IMR-90 (cell line): ENCODE results near the gene EID2B. TPM values are rescaled to one million over a fixed set of nuclear protein-coding genes. Genes with fewer than 3 reads are reported as not detected.

ENCODE experiments used
- ATAC-seq: fragments of 200-7000 bp; cut with Tn5 transposase; 2 replicates; pipeline ENCODE4 v1.9.1; 2020; ENCODE audit warnings: low read depth, mild to moderate bottlenecking, moderate library complexity
- BruUV-seq: library from RNA; stranded (reverse); fragments of 400-500 nt; replicated peaks from 2 replicates; lab custom pipeline; 2021; lab: Mats Ljungman, UMichigan
- CTCF ChIA-PET: fragments of 300-600 bp; formaldehyde crosslinking; extraction: SDS; loops from one replicate; lab custom pipeline; 2021; ENCODE audit warnings: antibody characterized with exemption; lab: Yijun Ruan, JAX
- POLR2A ChIA-PET: fragments of 300-600 bp; sonication (Branson Sonifier 250); formaldehyde crosslinking; loops from one replicate; lab custom pipeline; 2022; ENCODE audit warnings: antibody characterized with exemption; ENCODE audit not compliant: unreplicated experiment; lab: Charles Lee
- DNase-seq: peaks from one replicate; pipeline ENCODE4 v3.0.0; 2013
- H2AFZ ChIP-seq: replicated peaks from 2 replicates; pipeline ENCODE3; 2013; ENCODE audit warnings: low read length, mild to moderate bottlenecking; ENCODE audit not compliant: poor library complexity
- H2AK5ac ChIP-seq: 2 replicates; pipeline ENCODE4 v1.6.1; 2013; ENCODE audit warnings: low read depth, low read length, inconsistent platforms
- H2AK9ac ChIP-seq: replicated peaks from 2 replicates; pipeline ENCODE3; 2013; ENCODE audit warnings: mild to moderate bottlenecking, low read depth, low read length, moderate library complexity; ENCODE audit not compliant: poor library complexity
- H2BK120ac ChIP-seq: 2 replicates; pipeline ENCODE4 v1.6.1; 2013; ENCODE audit warnings: low read depth, low read length, inconsistent platforms
- H2BK15ac ChIP-seq: 3 replicates; pipeline ENCODE4 v1.6.1; 2013; ENCODE audit warnings: low read depth, low read length, inconsistent platforms
- H2BK20ac ChIP-seq: 2 replicates; pipeline ENCODE4 v1.6.1; 2013; ENCODE audit warnings: low read depth, mild to moderate bottlenecking, inconsistent platforms, low read length, moderate library complexity
- H2BK5ac ChIP-seq: 2 replicates; pipeline ENCODE4 v1.6.1; 2013; ENCODE audit warnings: mild to moderate bottlenecking, low read depth, low read length, inconsistent platforms; ENCODE audit not compliant: poor library complexity, severe bottlenecking
- H3K14ac ChIP-seq: replicated peaks from 2 replicates; pipeline ENCODE4 v1.6.1; 2013; ENCODE audit warnings: low read depth, low read length, inconsistent platforms
- H3K18ac ChIP-seq: 2 replicates; pipeline ENCODE4 v1.6.1; 2013; ENCODE audit warnings: low read depth, low read length, control low read depth
- H3K23ac ChIP-seq: 2 replicates; pipeline ENCODE4 v1.6.1; 2013; ENCODE audit warnings: low read depth, low read length, inconsistent platforms
- H3K27ac ChIP-seq: 2 replicates; pipeline ENCODE4 v1.5.1; 2013; ENCODE audit warnings: mild to moderate bottlenecking, control low read depth, low read length; ENCODE audit not compliant: insufficient read depth
- H3K27me3 ChIP-seq: 2 replicates; pipeline ENCODE4 v1.6.1; 2013; ENCODE audit warnings: low read length; ENCODE audit not compliant: control insufficient read depth, insufficient read depth
- H3K36me3 ChIP-seq: 2 replicates; pipeline ENCODE4 v1.6.1; 2013; ENCODE audit warnings: low read length, mixed read lengths; ENCODE audit not compliant: control insufficient read depth, insufficient read depth
- H3K4ac ChIP-seq: 2 replicates; pipeline ENCODE4 v1.6.1; 2013; ENCODE audit warnings: low read depth, low read length, inconsistent platforms
- H3K4me1 ChIP-seq: 2 replicates; pipeline ENCODE4 v1.6.1; 2013; ENCODE audit warnings: low read length, mixed read lengths; ENCODE audit not compliant: control insufficient read depth, insufficient read depth
- H3K4me2 ChIP-seq: 2 replicates; pipeline ENCODE4 v1.6.1; 2013; ENCODE audit warnings: low read depth, mild to moderate bottlenecking, control low read depth, low read length, moderate library complexity
- H3K4me3 ChIP-seq: 2 replicates; pipeline ENCODE4 v1.5.1; 2013; ENCODE audit warnings: low read depth, mild to moderate bottlenecking, control low read depth, low read length, moderate library complexity; ENCODE audit not compliant: insufficient read depth
- H3K56ac ChIP-seq: 2 replicates; pipeline ENCODE4 v1.6.1; 2013; ENCODE audit warnings: low read length, inconsistent platforms; ENCODE audit not compliant: insufficient read depth; ENCODE audit errors: extremely low read depth
- H3K79me1 ChIP-seq, 2 experiments: 2 replicates each; pipeline ENCODE4 v1.6.1; 2013; ENCODE audit warnings: low read length in 2 of 2, inconsistent platforms in 1 of 2, low read depth in 1 of 2
- H3K9ac ChIP-seq: 2 replicates; pipeline ENCODE4 v1.6.1; 2013; ENCODE audit warnings: low read depth, low read length, control low read depth
- H3K9me1 ChIP-seq: 2 replicates; pipeline ENCODE4 v1.6.1; 2013; ENCODE audit warnings: low read length, inconsistent platforms; ENCODE audit not compliant: insufficient read depth
- H3K9me3 ChIP-seq: 2 replicates; pipeline ENCODE4 v1.6.1; 2013; ENCODE audit warnings: low read length; ENCODE audit not compliant: control insufficient read depth, insufficient read depth
- H4K20me1 ChIP-seq: 2 replicates; pipeline ENCODE4 v1.6.1; 2013; ENCODE audit warnings: low read length, inconsistent platforms; ENCODE audit not compliant: insufficient read depth
- H4K5ac ChIP-seq: 2 replicates; pipeline ENCODE4 v1.6.1; 2013; ENCODE audit warnings: mild to moderate bottlenecking, low read depth, low read length, control low read depth
- H4K8ac ChIP-seq, 2 experiments: 2 replicates each; pipeline ENCODE4 v1.6.1; 2013; ENCODE audit warnings: low read depth in 2 of 2, low read length in 2 of 2, control low read depth in 1 of 2, inconsistent platforms in 1 of 2
- H4K91ac ChIP-seq: 2 replicates; pipeline ENCODE4 v1.6.1; 2013; ENCODE audit warnings: low read depth, low read length, inconsistent platforms; ENCODE audit not compliant: insufficient read depth
- BHLHE40 ChIP-seq: fragments of 150-350 bp; IDR thresholded peaks from 2 replicates; pipeline ENCODE4 v1.6.1; 2016; ENCODE audit warnings: mild to moderate bottlenecking, low read depth, low read length
- CEBPB ChIP-seq: IDR thresholded peaks from 2 replicates; pipeline ENCODE4 v1.6.1; 2012; ENCODE audit warnings: low read depth, low read length, improper control_type of control experiment
- CHD1 ChIP-seq: IDR thresholded peaks from 2 replicates; pipeline ENCODE4 v1.6.1; 2012; ENCODE audit warnings: low read depth, low read length, improper control_type of control experiment
- FOS ChIP-seq: fragments of 150-350 bp; IDR thresholded peaks from 2 replicates; pipeline ENCODE4 v1.6.1; 2016; ENCODE audit warnings: low read depth, low read length
- MAFK ChIP-seq: IDR thresholded peaks from 2 replicates; pipeline ENCODE4 v1.6.1; 2012; ENCODE audit warnings: low read depth, low read length, improper control_type of control experiment
- MAZ ChIP-seq: IDR thresholded peaks from 2 replicates; pipeline ENCODE4 v1.6.1; 2012; ENCODE audit warnings: low read depth, mild to moderate bottlenecking, low read length, improper control_type of control experiment, moderate library complexity, borderline replicate concordance
- MXI1 ChIP-seq: IDR thresholded peaks from 2 replicates; pipeline ENCODE4 v1.6.1; 2012; ENCODE audit warnings: low read depth, mild to moderate bottlenecking, low read length, moderate library complexity, borderline replicate concordance
- NFE2L2 ChIP-seq: fragments of 150-350 bp; IDR thresholded peaks from 2 replicates; pipeline ENCODE4 v1.6.1; 2016; ENCODE audit warnings: low read depth, mild to moderate bottlenecking, low read length
- POLR2A ChIP-seq: IDR thresholded peaks from 2 replicates; pipeline ENCODE4 v1.6.1; 2012; ENCODE audit warnings: mild to moderate bottlenecking, low read depth, low read length
- RAD21 ChIP-seq: IDR thresholded peaks from 2 replicates; pipeline ENCODE4 v1.6.1; 2012; ENCODE audit warnings: low read length, improper control_type of control experiment
- RFX5 ChIP-seq: IDR thresholded peaks from 2 replicates; pipeline ENCODE4 v1.8.0; 2012; ENCODE audit warnings: low read depth, mild to moderate bottlenecking, low read length, moderate library complexity
- SMC3 ChIP-seq: fragments of 150-350 bp; IDR thresholded peaks from 2 replicates; pipeline ENCODE4 v1.6.1; 2016; ENCODE audit warnings: low read depth, mild to moderate bottlenecking, antibody characterized with exemption, low read length, moderate library complexity
- USF2 ChIP-seq: fragments of 150-350 bp; IDR thresholded peaks from 2 replicates; pipeline ENCODE4 v1.6.1; 2017; ENCODE audit warnings: mild to moderate bottlenecking, antibody characterized with exemption, low read length, low read depth
- WGBS, 2 experiments: methylation state at CpG; one replicate each; pipeline versions ENCODE4 v1.1.5 to v1.1.7; 2013; ENCODE audit warnings: missing lambda C conversion rate in 2 of 2; ENCODE audit not compliant: insufficient read length in 1 of 2; ENCODE audit errors: extremely low coverage in 2 of 2; 5-methylcytosine and 5-hydroxymethylcytosine counted together
- dilution Hi-C: fragments of 300-500 bp; cut with HindIII; formaldehyde crosslinking; loops from one replicate; pipeline ENCODE4 v1.14.3; 2018; ENCODE audit warnings: low sequenced_read_pairs; ENCODE audit not compliant: unreplicated experiment
- in situ Hi-C: fragments of 300-500 bp; cut with MboI; formaldehyde crosslinking; loops from 3 replicates; pipeline ENCODE4 v1.14.3; 2019; ENCODE audit warnings: low sequenced_read_pairs, inconsistent platforms, mixed read lengths
- intact Hi-C: fragments of 100-400 bp; cut with micrococcal nuclease; formaldehyde crosslinking; loops from 2 replicates; pipeline ENCODE4 v1.10.0; 2022
- polyA plus RNA-seq, 3 experiments: library from polyadenylated mRNA; depleted of rRNA; stranded (reverse); fragments of >200 nt; gene quantifications; 2 replicates each; pipeline ENCODE4 v1.2.3, GENCODE V29; 2012; ENCODE audit warnings: low replicate concordance in 1 of 3
- total RNA-seq: library from RNA; depleted of rRNA; stranded (reverse); fragments of >200 nt; gene quantifications from 2 replicates; pipeline ENCODE4 v1.2.3, GENCODE V29; 2012
- TF ChIP-seq, protein P1 (sequence below): conservative IDR thresholded peaks from 2 replicates; pipeline ENCODE4 v1.5.1; 2012; ENCODE audit warnings: mild to moderate bottlenecking, low read depth, low read length, improper control_type of control experiment
- TF ChIP-seq, protein P2 (sequence below): fragments of 150-350 bp; IDR thresholded peaks from 2 replicates; pipeline ENCODE4 v1.6.1; 2016; ENCODE audit warnings: low read depth, mild to moderate bottlenecking, low read length, moderate library complexity, borderline replicate concordance

The EID2B gene
- total and polyA plus RNA-seq, 2 of the 4 experiments (the other 2 are of a cell fraction): 2.5 to 2.7 TPM

DNA sequence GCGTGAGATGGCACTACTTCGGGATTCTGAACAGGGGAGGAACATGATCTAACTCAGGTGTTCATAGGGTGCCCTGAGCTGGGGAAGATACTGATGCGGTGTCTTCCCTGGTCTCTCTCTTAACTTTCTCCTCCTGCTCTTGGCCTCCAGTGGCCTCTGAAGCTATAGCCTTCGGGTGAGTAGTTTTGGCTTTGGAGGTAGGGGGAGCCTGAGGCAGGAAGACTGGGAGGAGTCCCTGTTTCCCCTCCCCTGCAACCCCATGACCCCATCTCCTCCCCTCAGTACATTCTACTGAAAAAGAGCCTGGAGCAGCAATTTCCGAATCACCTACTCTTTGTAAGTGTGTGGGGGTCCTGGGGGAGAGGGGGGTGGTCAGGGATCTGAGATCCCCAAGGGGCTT is 14.2 kb downstream of the EID2B start:
- Histone ChIP-seq H3K9me1 (no peaks in the 10 kb centered on the region), H2BK5ac (no peak overlapping the region), H3K27ac (no peak overlapping the region), H2BK20ac (no peak overlapping the region), H2AK5ac (no peak overlapping the region), H3K18ac (no peak overlapping the region), H4K91ac (no peak overlapping the region), H2BK120ac (no peak overlapping the region), H3K56ac (no peak overlapping the region), H2BK15ac (no peak overlapping the region), H3K27me3 (peaks cover 49% of the 10 kb centered on the region), H4K5ac (no peak overlapping the region), H2AK9ac (no peak overlapping the region), H3K9ac (no peak overlapping the region), H2AFZ (no peak overlapping the region), H3K14ac (no peak overlapping the region), H3K4me1 (peaks cover 6% of the 10 kb centered on the region; the same call in 1 of the 2 replicates), H3K36me3 (no peaks in the 10 kb centered on the region), H3K79me1 (no peaks in the 10 kb centered on the region), H3K4me3 (no peak overlapping the region), H3K23ac (no peak overlapping the region), H3K4me2 (no peak overlapping the region), H4K20me1 (no peaks in the 10 kb centered on the region), H4K8ac (no peak overlapping the region), H3K9me3 (peaks cover 9% of the 10 kb centered on the region), H3K4ac (no peak overlapping the region)
- ATAC-seq (no peak), DNase-seq (no peak)
- in situ Hi-C loops (no loop called here), dilution Hi-C loops (no loop called here), intact Hi-C loops (no loop called here)
- WGBS, 2 experiments: no CpG with 5 or more reads among the region's 5 CpGs
- no peak for TF ChIP-seq FOS
- no peak for TF ChIP-seq CEBPB
- no peak for TF ChIP-seq NFE2L2
- TF ChIP-seq SMC3: no peak
- TF ChIP-seq RAD21: no peak
- no peak for TF ChIP-seq MAZ
- TF ChIP-seq USF2: no peak
- TF ChIP-seq MXI1: no peak
- no peak for TF ChIP-seq POLR2A
- no peak for TF ChIP-seq RFX5
- TF ChIP-seq, protein P1, sequence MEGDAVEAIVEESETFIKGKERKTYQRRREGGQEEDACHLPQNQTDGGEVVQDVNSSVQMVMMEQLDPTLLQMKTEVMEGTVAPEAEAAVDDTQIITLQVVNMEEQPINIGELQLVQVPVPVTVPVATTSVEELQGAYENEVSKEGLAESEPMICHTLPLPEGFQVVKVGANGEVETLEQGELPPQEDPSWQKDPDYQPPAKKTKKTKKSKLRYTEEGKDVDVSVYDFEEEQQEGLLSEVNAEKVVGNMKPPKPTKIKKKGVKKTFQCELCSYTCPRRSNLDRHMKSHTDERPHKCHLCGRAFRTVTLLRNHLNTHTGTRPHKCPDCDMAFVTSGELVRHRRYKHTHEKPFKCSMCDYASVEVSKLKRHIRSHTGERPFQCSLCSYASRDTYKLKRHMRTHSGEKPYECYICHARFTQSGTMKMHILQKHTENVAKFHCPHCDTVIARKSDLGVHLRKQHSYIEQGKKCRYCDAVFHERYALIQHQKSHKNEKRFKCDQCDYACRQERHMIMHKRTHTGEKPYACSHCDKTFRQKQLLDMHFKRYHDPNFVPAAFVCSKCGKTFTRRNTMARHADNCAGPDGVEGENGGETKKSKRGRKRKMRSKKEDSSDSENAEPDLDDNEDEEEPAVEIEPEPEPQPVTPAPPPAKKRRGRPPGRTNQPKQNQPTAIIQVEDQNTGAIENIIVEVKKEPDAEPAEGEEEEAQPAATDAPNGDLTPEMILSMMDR: no peak
- no peak for TF ChIP-seq MAFK
- TF ChIP-seq, protein P2, sequence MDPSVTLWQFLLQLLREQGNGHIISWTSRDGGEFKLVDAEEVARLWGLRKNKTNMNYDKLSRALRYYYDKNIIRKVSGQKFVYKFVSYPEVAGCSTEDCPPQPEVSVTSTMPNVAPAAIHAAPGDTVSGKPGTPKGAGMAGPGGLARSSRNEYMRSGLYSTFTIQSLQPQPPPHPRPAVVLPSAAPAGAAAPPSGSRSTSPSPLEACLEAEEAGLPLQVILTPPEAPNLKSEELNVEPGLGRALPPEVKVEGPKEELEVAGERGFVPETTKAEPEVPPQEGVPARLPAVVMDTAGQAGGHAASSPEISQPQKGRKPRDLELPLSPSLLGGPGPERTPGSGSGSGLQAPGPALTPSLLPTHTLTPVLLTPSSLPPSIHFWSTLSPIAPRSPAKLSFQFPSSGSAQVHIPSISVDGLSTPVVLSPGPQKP: no peak
- TF ChIP-seq BHLHE40: no peak
- TF ChIP-seq CHD1: no peak
- BruUV-seq: no TSS peak
- POLR2A ChIA-PET: no interaction called here
- CTCF ChIA-PET: interaction anchor here (0.9 kb wide), 1 partner anchor 14 kb away, joined by 4 read pairs; no protein-coding TSS in a partner anchor
